ENCODE data around the gene SORBS1.

SORBS1 gene

DNA sequence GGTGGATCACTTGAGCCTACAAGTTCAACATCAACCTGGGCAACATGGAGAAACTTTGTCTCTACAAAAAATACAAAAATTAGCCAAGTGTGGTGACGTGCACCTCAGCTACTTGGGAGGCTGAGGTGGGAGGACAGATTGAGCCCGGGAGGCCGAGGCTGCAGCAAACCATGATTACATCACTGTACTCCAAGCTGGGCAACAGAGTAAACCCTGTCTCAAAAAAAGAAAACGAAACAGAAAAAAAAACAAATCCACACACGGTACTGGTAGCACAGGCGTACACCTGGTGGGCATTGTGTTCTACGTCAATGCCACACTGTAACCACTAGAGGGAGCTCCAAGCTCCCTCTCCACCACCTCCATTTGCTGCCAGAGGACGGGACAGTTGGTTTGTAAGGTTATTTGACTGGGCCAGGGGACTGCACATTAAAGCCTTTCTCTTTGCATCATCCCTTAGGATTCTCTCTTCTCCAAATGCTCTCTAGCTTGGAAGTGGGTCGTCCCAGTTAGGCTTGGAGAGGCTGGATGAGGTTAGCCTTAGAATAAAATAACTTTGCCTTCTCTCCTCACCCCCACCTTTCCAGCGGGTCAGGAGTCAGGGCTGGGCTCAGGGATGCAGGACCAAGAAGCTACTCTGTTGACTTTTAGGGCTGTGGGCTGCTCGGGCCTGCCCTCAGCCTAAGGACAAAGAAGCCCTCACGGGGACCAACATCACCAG, 130.8 kb downstream of the SORBS1 start:
- Histone ChIP-seq H3K4me3 (ENCODE audit: low read depth, low read length) (no peak overlapping the region), H3K36me3 (ENCODE audit: control insufficient read depth, insufficient read depth, low read length) (peaks cover 3% of the 10 kb centered on the region; the same call in 1 of the 2 replicates), H3K27ac (ENCODE audit: low read depth, low read length) (no peak overlapping the region)

DNA sequence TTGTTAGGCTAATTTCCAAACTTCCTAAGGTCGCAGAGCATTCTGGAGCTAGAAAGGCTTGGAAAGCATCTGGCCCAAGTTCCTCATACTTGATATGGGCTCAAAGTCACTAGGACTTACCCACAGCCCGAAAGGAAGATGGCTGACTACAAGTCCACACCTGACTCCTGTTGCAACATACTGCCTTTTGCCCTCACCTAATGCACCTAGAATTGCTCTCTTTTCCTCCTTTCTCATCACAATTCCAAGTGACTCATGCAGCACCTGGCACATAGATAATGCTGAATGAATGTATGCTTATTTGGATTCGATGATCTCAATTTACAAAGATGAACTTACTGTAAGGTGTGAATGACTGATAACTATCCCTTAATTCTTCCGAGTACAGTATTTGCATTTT, 131.5 kb downstream of the SORBS1 start:
- H3K4me1 ChIP-seq (ENCODE audit: control insufficient read depth, insufficient read depth, low read length) = 0 out of 2 replicates have a peak, but pooled peaks cover 3% of the 10 kb centered on the region
- H3K27ac ChIP-seq (ENCODE audit: low read depth, low read length) = no peak overlapping the region
- H3K36me3 ChIP-seq (ENCODE audit: control insufficient read depth, insufficient read depth, low read length) = peaks cover 3% of the 10 kb centered on the region; the same call in 1 of the 2 replicates
- no peaks in the 10 kb centered on the region for H3K9me3 ChIP-seq (ENCODE audit: control insufficient read depth, insufficient read depth, low read length)
- no peak overlapping the region for H3K9ac ChIP-seq (ENCODE audit: low read depth, low read length)
- H3K27me3 ChIP-seq (ENCODE audit: control insufficient read depth, insufficient read depth, low read length) = no peaks in the 10 kb centered on the region
- no peak overlapping the region for H3K4me3 ChIP-seq (ENCODE audit: low read depth, low read length)

More for the DNA sequence above, 130.8 kb downstream of the SORBS1 start:
- Histone ChIP-seq H3K9ac (ENCODE audit: low read depth, low read length) (no peak overlapping the region), H3K27me3 (ENCODE audit: control insufficient read depth, insufficient read depth, low read length) (no peaks in the 10 kb centered on the region), H3K4me1 (ENCODE audit: control insufficient read depth, insufficient read depth, low read length) (0 out of 2 replicates have a peak, but pooled peaks cover 3% of the 10 kb centered on the region), H3K9me3 (ENCODE audit: control insufficient read depth, insufficient read depth, low read length) (no peaks in the 10 kb centered on the region)

DNA sequence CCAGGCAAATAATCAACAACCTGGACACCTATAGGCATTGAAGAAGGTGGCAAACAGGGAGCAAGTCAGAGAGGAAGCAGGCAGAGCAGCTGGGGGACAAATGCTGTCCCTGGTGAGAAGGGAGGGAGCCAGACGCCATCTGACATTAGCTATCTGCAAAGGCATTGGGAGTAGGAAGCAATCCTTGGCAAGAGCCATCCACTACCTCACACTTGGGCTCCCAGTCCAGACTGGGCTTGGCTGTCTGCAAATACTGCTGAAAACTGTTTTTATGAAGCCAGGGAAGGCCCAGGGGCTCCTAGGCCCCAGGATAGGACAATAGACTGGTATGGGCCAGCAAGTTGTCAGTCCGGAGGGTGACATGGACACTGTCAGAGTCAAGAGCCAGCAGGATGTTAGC, 132.5 kb downstream of the SORBS1 start:
- H3K27ac ChIP-seq (ENCODE audit: low read depth, low read length) = no peak overlapping the region
- no peak overlapping the region for H3K9ac ChIP-seq (ENCODE audit: low read depth, low read length)
- H3K4me1 ChIP-seq (ENCODE audit: control insufficient read depth, insufficient read depth, low read length) = 0 out of 2 replicates have a peak, but pooled peaks cover 3% of the 10 kb centered on the region
- peaks cover 3% of the 10 kb centered on the region; the same call in 1 of the 2 replicates for H3K36me3 ChIP-seq (ENCODE audit: control insufficient read depth, insufficient read depth, low read length)
- no peaks in the 10 kb centered on the region for H3K27me3 ChIP-seq (ENCODE audit: control insufficient read depth, insufficient read depth, low read length)
- H3K4me3 ChIP-seq (ENCODE audit: low read depth, low read length) = no peak overlapping the region
- no peaks in the 10 kb centered on the region for H3K9me3 ChIP-seq (ENCODE audit: control insufficient read depth, insufficient read depth, low read length)

DNA sequence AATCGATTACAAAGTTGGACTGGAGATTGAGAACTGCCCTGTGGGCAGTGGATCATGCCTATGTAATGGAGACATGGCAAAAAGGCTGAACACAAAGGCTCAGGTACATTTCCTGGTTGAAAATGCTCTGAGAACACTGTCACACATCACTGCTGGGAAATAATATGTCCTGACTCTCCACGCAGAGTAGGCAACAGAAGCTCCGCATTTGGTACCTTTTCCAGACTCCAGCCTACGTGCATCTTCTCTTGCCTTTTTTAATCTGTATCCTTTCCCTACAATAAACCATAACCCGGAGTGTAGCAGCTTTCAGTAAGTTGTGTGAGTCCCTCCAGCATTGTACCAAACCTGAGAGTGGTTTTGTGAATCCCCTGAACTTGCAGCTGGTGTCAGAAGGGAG, 134.7 kb downstream of the SORBS1 start:
- no peaks in the 10 kb centered on the region for H3K9me3 ChIP-seq (ENCODE audit: control insufficient read depth, insufficient read depth, low read length)
- H3K27ac ChIP-seq (ENCODE audit: low read depth, low read length) = no peak overlapping the region
- H3K4me3 ChIP-seq (ENCODE audit: low read depth, low read length) = no peak overlapping the region
- peaks cover 6% of the 10 kb centered on the region; the same call in 1 of the 2 replicates for H3K36me3 ChIP-seq (ENCODE audit: control insufficient read depth, insufficient read depth, low read length)
- no peaks in the 10 kb centered on the region for H3K27me3 ChIP-seq (ENCODE audit: control insufficient read depth, insufficient read depth, low read length)
- no peak overlapping the region for H3K9ac ChIP-seq (ENCODE audit: low read depth, low read length)
- H3K4me1 ChIP-seq (ENCODE audit: control insufficient read depth, insufficient read depth, low read length) = 0 out of 2 replicates have a peak, but pooled peaks cover 3% of the 10 kb centered on the region

DNA sequence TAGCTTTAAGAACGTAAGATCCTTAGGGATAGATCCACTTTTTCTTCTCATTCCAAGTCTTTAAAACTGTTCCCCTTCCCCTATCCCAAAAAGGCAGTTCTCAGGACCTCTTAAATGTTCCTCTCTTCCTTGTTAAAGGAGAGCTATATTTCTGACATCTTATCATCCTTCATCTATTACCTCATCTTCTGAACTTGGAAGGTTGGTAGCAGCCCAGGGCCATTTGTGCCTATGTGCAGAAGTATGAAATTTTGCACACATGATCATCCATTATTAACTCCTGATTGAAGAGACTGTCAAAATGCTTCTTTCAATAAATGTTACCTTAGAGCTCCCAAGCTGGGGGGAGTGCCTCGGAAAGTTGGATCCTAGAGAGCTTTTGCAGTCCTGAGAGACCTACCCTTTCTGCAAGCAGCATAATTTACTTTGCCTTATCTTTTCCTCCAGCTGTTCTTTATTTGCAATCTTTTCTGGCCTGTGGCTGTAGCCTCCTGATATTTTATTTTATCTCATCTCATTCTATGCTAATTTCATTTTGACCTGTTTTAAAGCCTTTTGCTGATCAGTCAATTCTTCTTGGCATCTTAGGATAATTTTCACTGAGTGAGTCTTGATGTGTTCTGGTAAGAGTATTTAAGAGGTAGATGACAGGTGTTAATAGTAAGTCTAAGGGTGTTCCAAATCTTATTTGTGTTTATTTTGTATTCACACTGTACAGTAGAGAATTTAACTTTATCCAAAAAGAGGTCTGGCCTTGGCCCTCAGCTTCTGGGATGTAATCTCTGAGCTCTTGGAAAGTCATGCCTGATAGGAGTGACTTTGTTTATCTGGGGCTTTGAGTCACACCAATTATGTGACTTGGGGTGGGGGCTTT, 135.3 kb downstream of the SORBS1 start:
- Histone ChIP-seq H3K9ac (ENCODE audit: low read depth, low read length) (no peak overlapping the region), H3K36me3 (ENCODE audit: control insufficient read depth, insufficient read depth, low read length) (peaks cover 6% of the 10 kb centered on the region; the same call in 1 of the 2 replicates), H3K27ac (ENCODE audit: low read depth, low read length) (no peak overlapping the region), H3K27me3 (ENCODE audit: control insufficient read depth, insufficient read depth, low read length) (no peaks in the 10 kb centered on the region), H3K9me3 (ENCODE audit: control insufficient read depth, insufficient read depth, low read length) (no peaks in the 10 kb centered on the region), H3K4me1 (ENCODE audit: control insufficient read depth, insufficient read depth, low read length) (0 out of 2 replicates have a peak, but pooled peaks cover 3% of the 10 kb centered on the region), H3K4me3 (ENCODE audit: low read depth, low read length) (no peak overlapping the region)

DNA sequence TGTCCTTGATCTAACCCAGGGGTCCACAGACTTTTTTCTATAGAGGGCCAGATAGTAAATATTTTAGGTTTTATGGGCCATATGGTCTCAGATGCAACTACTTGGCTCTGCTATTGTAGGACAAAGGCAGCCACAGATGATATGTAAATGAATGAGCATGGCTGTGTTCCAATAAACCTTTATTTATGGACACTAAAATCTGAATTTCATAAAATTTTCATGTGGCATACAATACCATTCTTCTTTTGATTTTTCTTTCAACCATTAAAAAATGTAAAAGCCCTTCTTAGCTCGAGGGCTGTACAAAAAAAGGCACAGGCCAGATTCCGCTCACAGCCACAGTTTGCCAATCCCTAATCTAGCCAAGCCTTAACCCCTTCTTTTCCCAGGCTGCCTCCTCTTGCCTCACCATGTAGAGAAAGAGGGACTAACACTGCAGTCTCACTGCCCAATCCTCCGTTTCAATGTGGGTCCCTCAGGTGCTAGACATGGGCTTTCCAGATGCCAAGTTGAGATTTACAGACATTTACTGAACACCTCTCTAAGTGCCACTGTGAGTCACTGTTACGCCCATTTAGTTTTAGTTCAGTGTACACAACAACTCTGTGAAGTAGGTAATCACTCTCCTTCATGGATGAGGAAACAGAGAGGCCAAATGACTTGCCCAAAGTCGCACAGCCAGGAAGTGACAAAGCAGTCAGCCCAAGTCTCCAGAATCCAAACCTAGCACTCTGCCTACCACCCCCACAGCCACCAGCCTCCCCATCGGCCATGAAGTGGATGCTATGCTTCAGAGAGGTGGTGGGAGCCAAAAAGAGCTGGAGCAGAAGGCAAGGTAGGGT, 137.8 kb downstream of the SORBS1 start:
- H3K4me1 ChIP-seq (ENCODE audit: control insufficient read depth, insufficient read depth, low read length) = no peaks in the 10 kb centered on the region
- no peak overlapping the region for H3K4me3 ChIP-seq (ENCODE audit: low read depth, low read length)
- no peaks in the 10 kb centered on the region for H3K9me3 ChIP-seq (ENCODE audit: control insufficient read depth, insufficient read depth, low read length)
- no peaks in the 10 kb centered on the region for H3K27me3 ChIP-seq (ENCODE audit: control insufficient read depth, insufficient read depth, low read length)
- H3K9ac ChIP-seq (ENCODE audit: low read depth, low read length) = no peak overlapping the region
- no peak overlapping the region for H3K27ac ChIP-seq (ENCODE audit: low read depth, low read length)
- H3K36me3 ChIP-seq (ENCODE audit: control insufficient read depth, insufficient read depth, low read length) = peaks cover 19% of the 10 kb centered on the region; the same call in 1 of the 2 replicates

DNA sequence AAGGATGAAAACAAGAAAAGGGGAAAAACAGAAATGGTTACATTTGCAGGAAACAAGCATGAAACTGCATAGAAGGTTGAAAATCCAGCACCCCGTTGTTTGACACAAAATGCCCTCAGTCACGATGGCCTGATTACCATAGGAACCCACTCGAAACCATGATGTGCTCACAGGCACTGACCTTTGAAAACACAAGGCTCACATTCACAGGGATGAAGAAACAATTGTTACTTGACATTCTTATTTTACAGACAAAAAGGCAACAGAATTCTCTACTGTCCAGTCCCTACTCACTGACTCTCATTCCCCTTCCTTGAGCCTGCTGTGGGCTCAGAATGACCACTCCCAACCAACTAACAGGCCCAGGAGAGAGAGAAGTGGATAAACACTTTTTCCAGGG, 138.9 kb downstream of the SORBS1 start:
- Histone ChIP-seq H3K4me3 (ENCODE audit: low read depth, low read length) (no peak overlapping the region), H3K9me3 (ENCODE audit: control insufficient read depth, insufficient read depth, low read length) (no peaks in the 10 kb centered on the region), H3K9ac (ENCODE audit: low read depth, low read length) (no peak overlapping the region), H3K27ac (ENCODE audit: low read depth, low read length) (no peak overlapping the region), H3K27me3 (ENCODE audit: control insufficient read depth, insufficient read depth, low read length) (no peaks in the 10 kb centered on the region), H3K4me1 (ENCODE audit: control insufficient read depth, insufficient read depth, low read length) (no peaks in the 10 kb centered on the region), H3K36me3 (ENCODE audit: control insufficient read depth, insufficient read depth, low read length) (peaks cover 16% of the 10 kb centered on the region; the same call in 1 of the 2 replicates)

DNA sequence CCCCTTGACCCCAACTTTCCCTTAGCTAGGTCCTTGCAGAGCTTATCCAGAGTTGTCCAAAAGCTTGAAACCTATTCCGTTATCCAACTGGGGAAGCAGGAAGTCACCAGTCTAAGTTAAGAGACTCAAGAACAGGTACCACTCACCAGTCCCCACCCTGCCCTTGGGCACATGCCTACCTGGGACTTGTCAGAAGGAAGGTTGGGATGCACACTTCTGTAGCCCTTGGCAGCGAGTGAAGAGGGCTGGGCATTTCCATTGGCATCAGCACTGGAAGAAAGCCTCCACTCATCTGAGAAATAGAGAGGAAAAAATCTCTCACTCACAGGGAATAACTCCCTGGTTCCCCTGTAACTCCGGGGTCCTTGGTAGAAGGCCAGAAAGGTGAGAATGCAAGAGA, 139.4 kb downstream of the SORBS1 start:
- Histone ChIP-seq H3K4me1 (ENCODE audit: control insufficient read depth, insufficient read depth, low read length) (no peaks in the 10 kb centered on the region), H3K4me3 (ENCODE audit: low read depth, low read length) (no peak overlapping the region), H3K9me3 (ENCODE audit: control insufficient read depth, insufficient read depth, low read length) (no peaks in the 10 kb centered on the region), H3K27me3 (ENCODE audit: control insufficient read depth, insufficient read depth, low read length) (no peaks in the 10 kb centered on the region), H3K36me3 (ENCODE audit: control insufficient read depth, insufficient read depth, low read length) (peaks cover 16% of the 10 kb centered on the region; the same call in 1 of the 2 replicates), H3K27ac (ENCODE audit: low read depth, low read length) (no peak overlapping the region), H3K9ac (ENCODE audit: low read depth, low read length) (no peak overlapping the region)

DNA sequence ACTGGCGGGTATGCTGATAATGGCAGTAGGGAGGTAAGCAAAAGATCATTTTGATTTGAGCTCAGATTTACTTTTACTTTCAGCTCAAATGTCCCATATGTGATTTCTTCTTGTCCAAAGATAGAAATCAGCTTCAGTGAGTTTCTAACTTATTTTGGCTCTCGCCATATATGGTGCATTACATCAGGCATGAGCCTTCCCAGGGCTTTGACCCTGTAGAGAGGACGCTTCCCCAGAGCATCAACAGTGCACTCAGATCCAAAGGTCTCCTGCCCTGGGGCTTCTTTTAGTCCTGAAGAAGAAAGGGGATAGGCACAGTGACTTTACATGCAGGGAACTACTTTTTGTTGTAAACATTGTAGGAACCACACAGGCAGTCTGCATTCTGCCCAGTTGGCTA, 141.8 kb downstream of the SORBS1 start:
- Histone ChIP-seq H3K4me3 (ENCODE audit: low read depth, low read length) (no peak overlapping the region), H3K27ac (ENCODE audit: low read depth, low read length) (no peak overlapping the region), H3K36me3 (ENCODE audit: control insufficient read depth, insufficient read depth, low read length) (peaks cover 16% of the 10 kb centered on the region)

DNA sequence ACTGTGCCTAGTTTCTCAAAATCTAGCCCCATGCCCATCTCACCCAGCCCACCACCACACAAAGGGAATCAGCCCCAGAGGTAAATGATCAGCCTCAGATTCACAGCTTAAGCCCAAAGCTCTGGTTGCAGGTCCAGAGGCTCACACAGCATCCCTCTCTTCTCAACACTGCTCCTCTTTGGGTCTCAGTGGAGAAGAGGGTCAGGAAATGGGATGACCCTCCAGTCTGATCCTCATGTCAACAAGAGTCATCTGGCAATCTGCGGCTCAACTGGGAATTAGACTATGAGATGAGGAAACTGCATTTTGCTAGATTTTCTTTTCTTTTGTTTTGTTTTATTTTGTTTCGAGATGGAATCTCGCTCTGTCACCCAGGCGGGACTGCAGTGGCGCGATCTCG, 144.2 kb downstream of the SORBS1 start:
- Histone ChIP-seq H3K27me3 (ENCODE audit: control insufficient read depth, insufficient read depth, low read length) (no peaks in the 10 kb centered on the region), H3K9me3 (ENCODE audit: control insufficient read depth, insufficient read depth, low read length) (no peaks in the 10 kb centered on the region), H3K36me3 (ENCODE audit: control insufficient read depth, insufficient read depth, low read length) (peaks cover 16% of the 10 kb centered on the region), H3K4me3 (ENCODE audit: low read depth, low read length) (no peak overlapping the region), H3K27ac (ENCODE audit: low read depth, low read length) (no peak overlapping the region), H3K4me1 (ENCODE audit: control insufficient read depth, insufficient read depth, low read length) (peaks cover 10% of the 10 kb centered on the region; the same call in 1 of the 2 replicates), H3K9ac (ENCODE audit: low read depth, low read length) (no peak overlapping the region)

More for the DNA sequence above, 141.8 kb downstream of the SORBS1 start:
- Histone ChIP-seq H3K4me1 (ENCODE audit: control insufficient read depth, insufficient read depth, low read length) (peaks cover 10% of the 10 kb centered on the region; the same call in 1 of the 2 replicates), H3K9ac (ENCODE audit: low read depth, low read length) (no peak overlapping the region), H3K27me3 (ENCODE audit: control insufficient read depth, insufficient read depth, low read length) (no peaks in the 10 kb centered on the region), H3K9me3 (ENCODE audit: control insufficient read depth, insufficient read depth, low read length) (no peaks in the 10 kb centered on the region)

Data from HUES48 (cell line).